Measurements from ENCODE around the gene TPO. TPM values are rescaled to one million over a fixed set of nuclear protein-coding genes. Genes with fewer than 3 reads are reported as not detected.

The TPO gene
- polyA plus RNA-seq, 4 donors, result 0.34 to 1.7 (median 1.4) TPM; not detected in 1

DNA sequence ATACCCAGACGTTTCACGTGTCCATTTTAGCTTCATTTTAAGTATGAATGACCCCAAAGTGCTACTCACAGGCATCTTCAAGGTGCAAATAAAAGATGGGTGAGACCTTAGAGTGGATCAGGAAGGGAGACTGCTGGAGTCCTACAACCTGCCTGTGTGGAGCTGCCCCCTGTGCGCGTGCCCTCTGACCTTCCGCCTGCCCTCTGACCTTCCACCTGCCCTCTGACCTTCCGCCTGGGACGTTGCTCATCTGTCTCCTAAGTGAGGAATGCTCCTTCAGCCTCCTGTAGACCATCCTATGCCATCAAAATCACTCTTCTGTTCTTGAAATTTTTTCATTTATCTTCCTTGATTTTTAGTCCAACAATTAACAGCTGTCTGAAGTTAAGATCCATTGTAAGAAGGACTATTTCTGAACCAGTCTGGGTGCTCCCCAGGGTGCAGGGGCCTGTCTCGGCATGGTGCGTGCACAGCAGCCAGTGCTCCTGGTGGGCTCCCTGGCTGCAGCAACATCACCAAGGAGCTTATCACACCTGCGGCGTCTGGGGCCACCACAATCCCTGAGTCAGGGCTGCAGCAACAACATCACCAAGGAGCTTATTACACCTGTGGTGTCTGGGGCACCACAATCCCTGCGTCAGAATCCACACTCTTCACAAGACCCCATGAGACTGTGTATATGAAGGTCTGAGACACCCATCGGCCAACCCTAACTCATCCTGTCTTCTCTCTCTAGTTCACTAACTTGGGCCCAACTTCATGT is 86.0 kb downstream of the TPO start:
- no peaks in the 10 kb centered on the region for H3K4me1 ChIP-seq (ENCODE audit: control insufficient read depth in 3 of 3, insufficient read depth in 2 of 3, low read depth in 1 of 3, low read length in 2 of 3)
- FAIRE-seq (no peak), DNase-seq (no peak)

GRCh38 chr2:1501038-1501851 is 88.0 kb downstream of the TPO start:
- no peak for FAIRE-seq

More for the DNA sequence above, 86.0 kb downstream of the TPO start:
- H3K27ac ChIP-seq (ENCODE audit: low read depth in 1 of 3, low read length in 2 of 3), result no peak overlapping the region
- 83 to 89% (median 88%) methylated on average over 13 of the region's 13 CpGs for WGBS, 3 donors
- H3K36me3 ChIP-seq (ENCODE audit: control insufficient read depth in 3 of 3, insufficient read depth in 2 of 3, low read depth in 1 of 3, low read length in 3 of 3), result no peaks in the 10 kb centered on the region
- H3K9me3 ChIP-seq (ENCODE audit: control insufficient read depth in 2 of 2, insufficient read depth in 1 of 2, low read depth in 1 of 2, low read length in 1 of 2), result no peaks in the 10 kb centered on the region
- H3K4me3 ChIP-seq (ENCODE audit: low read depth in 1 of 3, low read length in 3 of 3), result no peak overlapping the region
- H3K27me3 ChIP-seq (ENCODE audit: control insufficient read depth in 3 of 3, insufficient read depth in 3 of 3, low read length in 3 of 3), result no peaks in the 10 kb centered on the region

GRCh38 chr2:1501991-1502390 is 88.7 kb downstream of the TPO start:
- FAIRE-seq, result no peak
- H3K27me3 ChIP-seq (ENCODE audit: control insufficient read depth in 3 of 3, insufficient read depth in 3 of 3, low read length in 3 of 3), result no peaks in the 10 kb centered on the region
- no peaks in the 10 kb centered on the region for H3K36me3 ChIP-seq (ENCODE audit: control insufficient read depth in 3 of 3, insufficient read depth in 2 of 3, low read depth in 1 of 3, low read length in 3 of 3)
- no peak overlapping the region for H3K4me3 ChIP-seq (ENCODE audit: low read depth in 1 of 3, low read length in 3 of 3)
- no peaks in the 10 kb centered on the region for H3K4me1 ChIP-seq (ENCODE audit: control insufficient read depth in 3 of 3, insufficient read depth in 2 of 3, low read depth in 1 of 3, low read length in 2 of 3)
- 87 to 89% (median 88%) methylated on average over 6 of the region's 6 CpGs for WGBS, 3 donors
- H3K9me3 ChIP-seq (ENCODE audit: control insufficient read depth in 2 of 2, insufficient read depth in 1 of 2, low read depth in 1 of 2, low read length in 1 of 2), result no peaks in the 10 kb centered on the region
- no peak for DNase-seq
- H3K27ac ChIP-seq (ENCODE audit: low read depth in 1 of 3, low read length in 2 of 3), result no peak overlapping the region

More at GRCh38 chr2:1501038-1501851, 88.0 kb downstream of the TPO start:
- H3K4me1 ChIP-seq (ENCODE audit: control insufficient read depth in 3 of 3, insufficient read depth in 2 of 3, low read depth in 1 of 3, low read length in 2 of 3), result no peaks in the 10 kb centered on the region
- H3K36me3 ChIP-seq (ENCODE audit: control insufficient read depth in 3 of 3, insufficient read depth in 2 of 3, low read depth in 1 of 3, low read length in 3 of 3), result no peaks in the 10 kb centered on the region
- no peak for DNase-seq
- no peaks in the 10 kb centered on the region for H3K9me3 ChIP-seq (ENCODE audit: control insufficient read depth in 2 of 2, insufficient read depth in 1 of 2, low read depth in 1 of 2, low read length in 1 of 2)
- WGBS, 3 donors, result 81 to 85% (median 84%) methylated on average over 27 of the region's 27 CpGs
- no peaks in the 10 kb centered on the region for H3K27me3 ChIP-seq (ENCODE audit: control insufficient read depth in 3 of 3, insufficient read depth in 3 of 3, low read length in 3 of 3)
- H3K27ac ChIP-seq (ENCODE audit: low read depth in 1 of 3, low read length in 2 of 3), result no peak overlapping the region
- no peak overlapping the region for H3K4me3 ChIP-seq (ENCODE audit: low read depth in 1 of 3, low read length in 3 of 3)

DNA sequence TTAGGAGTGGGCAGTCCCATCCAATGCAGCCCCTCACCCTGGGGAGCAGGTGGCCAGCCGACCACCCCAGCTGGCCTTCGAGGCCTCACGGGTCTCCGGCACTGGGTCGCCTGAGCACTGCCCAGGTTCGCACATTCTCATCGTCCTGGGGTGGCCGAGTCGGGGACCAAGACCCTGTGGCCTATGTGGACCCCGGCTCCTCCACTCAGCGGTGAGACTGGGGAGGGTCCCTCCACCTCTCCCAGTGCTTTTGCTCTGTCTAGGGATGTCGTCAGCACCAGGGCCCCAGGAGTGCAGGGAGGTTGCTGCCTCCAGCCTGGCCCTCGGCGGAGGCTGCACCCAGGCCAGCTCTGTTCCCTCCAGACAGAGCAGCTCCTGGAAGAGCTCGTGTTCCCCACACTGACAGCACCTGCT is 89.6 kb downstream of the TPO start:
- WGBS, 3 donors, result 82 to 91% (median 84%) methylated on average over 11 to 15 of the region's 15 CpGs
- DNase-seq (no peak), FAIRE-seq (no peak)
- no peaks in the 10 kb centered on the region for H3K27me3 ChIP-seq (ENCODE audit: control insufficient read depth in 3 of 3, insufficient read depth in 3 of 3, low read length in 3 of 3)
- no peak overlapping the region for H3K27ac ChIP-seq (ENCODE audit: low read depth in 1 of 3, low read length in 2 of 3)
- no peak overlapping the region for H3K4me3 ChIP-seq (ENCODE audit: low read depth in 1 of 3, low read length in 3 of 3)
- H3K36me3 ChIP-seq (ENCODE audit: control insufficient read depth in 3 of 3, insufficient read depth in 2 of 3, low read depth in 1 of 3, low read length in 3 of 3), result no peaks in the 10 kb centered on the region
- no peaks in the 10 kb centered on the region for H3K9me3 ChIP-seq (ENCODE audit: control insufficient read depth in 2 of 2, insufficient read depth in 1 of 2, low read depth in 1 of 2, low read length in 1 of 2)
- no peaks in the 10 kb centered on the region for H3K4me1 ChIP-seq (ENCODE audit: control insufficient read depth in 3 of 3, insufficient read depth in 2 of 3, low read depth in 1 of 3, low read length in 2 of 3)

GRCh38 chr2:1503471-1504310 is 90.4 kb downstream of the TPO start:
- no peaks in the 10 kb centered on the region for H3K4me1 ChIP-seq (ENCODE audit: control insufficient read depth in 3 of 3, insufficient read depth in 2 of 3, low read depth in 1 of 3, low read length in 2 of 3)
- DNase-seq (no peak), FAIRE-seq (no peak)
- no peaks in the 10 kb centered on the region for H3K9me3 ChIP-seq (ENCODE audit: control insufficient read depth in 2 of 2, insufficient read depth in 1 of 2, low read depth in 1 of 2, low read length in 1 of 2)
- no peaks in the 10 kb centered on the region for H3K27me3 ChIP-seq (ENCODE audit: control insufficient read depth in 3 of 3, insufficient read depth in 3 of 3, low read length in 3 of 3)
- no peak overlapping the region for H3K4me3 ChIP-seq (ENCODE audit: low read depth in 1 of 3, low read length in 3 of 3)
- no peak overlapping the region for H3K27ac ChIP-seq (ENCODE audit: low read depth in 1 of 3, low read length in 2 of 3)
- no peaks in the 10 kb centered on the region for H3K36me3 ChIP-seq (ENCODE audit: control insufficient read depth in 3 of 3, insufficient read depth in 2 of 3, low read depth in 1 of 3, low read length in 3 of 3)
- WGBS, 3 donors, result 77 to 81% (median 79%) methylated on average over 36 of the region's 36 CpGs

- 83 to 88% (median 83%) methylated on average over 10 of the region's 10 CpGs for WGBS, 3 donors
- Histone ChIP-seq H3K4me1 (ENCODE audit: control insufficient read depth in 3 of 3, insufficient read depth in 2 of 3, low read depth in 1 of 3, low read length in 2 of 3) (no peaks in the 10 kb centered on the region), H3K27ac (ENCODE audit: low read depth in 1 of 3, low read length in 2 of 3) (no peak overlapping the region), H3K9me3 (ENCODE audit: control insufficient read depth in 2 of 2, insufficient read depth in 1 of 2, low read depth in 1 of 2, low read length in 1 of 2) (no peaks in the 10 kb centered on the region), H3K27me3 (ENCODE audit: control insufficient read depth in 3 of 3, insufficient read depth in 3 of 3, low read length in 3 of 3) (no peaks in the 10 kb centered on the region), H3K4me3 (ENCODE audit: low read depth in 1 of 3, low read length in 3 of 3) (no peak overlapping the region), H3K36me3 (ENCODE audit: control insufficient read depth in 3 of 3, insufficient read depth in 2 of 3, low read depth in 1 of 3, low read length in 3 of 3) (no peaks in the 10 kb centered on the region)
- FAIRE-seq (no peak), DNase-seq (no peak)
Observed at GRCh38 chr2:1504311-1504750, 91.1 kb downstream of the TPO start.

- Histone ChIP-seq H3K4me3 (ENCODE audit: low read depth in 1 of 3, low read length in 3 of 3) (no peak overlapping the region), H3K9me3 (ENCODE audit: control insufficient read depth in 2 of 2, insufficient read depth in 1 of 2, low read depth in 1 of 2, low read length in 1 of 2) (no peaks in the 10 kb centered on the region), H3K27ac (ENCODE audit: low read depth in 1 of 3, low read length in 2 of 3) (no peak overlapping the region), H3K36me3 (ENCODE audit: control insufficient read depth in 3 of 3, insufficient read depth in 2 of 3, low read depth in 1 of 3, low read length in 3 of 3) (no peaks in the 10 kb centered on the region), H3K4me1 (ENCODE audit: control insufficient read depth in 3 of 3, insufficient read depth in 2 of 3, low read depth in 1 of 3, low read length in 2 of 3) (no peaks in the 10 kb centered on the region), H3K27me3 (ENCODE audit: control insufficient read depth in 3 of 3, insufficient read depth in 3 of 3, low read length in 3 of 3) (no peaks in the 10 kb centered on the region)
- DNase-seq (no peak), FAIRE-seq (no peak)
- WGBS, 3 donors, result 80 to 90% (median 82%) methylated on average over 10 of the region's 10 CpGs
Observed at GRCh38 chr2:1505031-1505441, 91.8 kb downstream of the TPO start.

Measured in small intestine (tissue), 7 donors.